HG03520 (cell line): ENCODE results near the gene AFM.

Experiments used
- ATAC-seq: cut with Tn5 transposase; IDR thresholded peaks from one replicate; pipeline ENCODE4 v1.9.1; 2021; ENCODE audit warnings: mild to moderate bottlenecking, moderate library complexity; ENCODE audit not compliant: unreplicated experiment

The AFM gene

DNA sequence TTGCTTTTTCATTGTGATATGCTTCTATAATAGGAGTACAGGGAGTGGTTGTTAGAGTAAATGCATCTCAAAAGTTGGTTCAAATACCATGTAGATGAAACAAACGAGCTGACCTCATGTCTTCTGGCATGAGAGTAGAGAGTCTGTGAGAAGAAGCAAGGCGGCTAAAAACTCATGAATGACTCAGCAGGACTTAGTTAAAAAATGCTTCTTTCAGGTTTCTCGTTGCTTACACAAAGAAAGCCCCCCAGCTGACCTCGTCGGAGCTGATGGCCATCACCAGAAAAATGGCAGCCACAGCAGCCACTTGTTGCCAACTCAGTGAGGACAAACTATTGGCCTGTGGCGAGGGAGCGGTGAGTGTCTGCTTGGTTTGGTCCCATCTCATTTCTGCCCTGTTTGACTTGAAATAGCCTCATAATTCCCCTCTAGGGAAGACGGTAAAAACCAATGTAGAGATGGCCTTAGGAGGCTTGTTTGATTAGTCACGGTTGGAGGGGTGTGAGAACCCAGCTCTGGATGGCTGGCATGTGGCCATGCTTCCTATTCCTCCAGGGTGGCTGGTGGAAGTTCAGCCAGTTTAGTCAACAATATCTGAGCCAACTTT lies 31.0 kb upstream of the AFM start:
- ATAC-seq, result no peak

DNA sequence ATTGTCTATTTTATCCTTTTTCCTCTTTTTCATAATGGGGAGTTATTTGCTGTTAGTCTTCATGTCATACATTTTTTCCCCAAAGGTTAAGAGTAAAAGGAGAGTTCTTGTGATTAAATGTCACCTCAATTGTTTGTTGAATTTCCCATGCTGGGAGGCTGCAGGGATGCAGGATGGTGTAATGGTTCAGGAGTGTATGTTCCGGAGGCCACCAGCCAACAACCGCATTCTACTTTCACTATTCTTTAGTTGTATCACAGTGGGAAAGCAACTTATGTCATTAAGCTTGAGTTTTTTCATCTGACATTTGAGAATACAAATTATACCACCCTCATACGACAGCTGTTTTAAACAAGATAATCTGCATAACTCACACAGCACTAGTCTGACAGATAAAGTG lies 30.1 kb upstream of the AFM start:
- no peak for ATAC-seq

DNA sequence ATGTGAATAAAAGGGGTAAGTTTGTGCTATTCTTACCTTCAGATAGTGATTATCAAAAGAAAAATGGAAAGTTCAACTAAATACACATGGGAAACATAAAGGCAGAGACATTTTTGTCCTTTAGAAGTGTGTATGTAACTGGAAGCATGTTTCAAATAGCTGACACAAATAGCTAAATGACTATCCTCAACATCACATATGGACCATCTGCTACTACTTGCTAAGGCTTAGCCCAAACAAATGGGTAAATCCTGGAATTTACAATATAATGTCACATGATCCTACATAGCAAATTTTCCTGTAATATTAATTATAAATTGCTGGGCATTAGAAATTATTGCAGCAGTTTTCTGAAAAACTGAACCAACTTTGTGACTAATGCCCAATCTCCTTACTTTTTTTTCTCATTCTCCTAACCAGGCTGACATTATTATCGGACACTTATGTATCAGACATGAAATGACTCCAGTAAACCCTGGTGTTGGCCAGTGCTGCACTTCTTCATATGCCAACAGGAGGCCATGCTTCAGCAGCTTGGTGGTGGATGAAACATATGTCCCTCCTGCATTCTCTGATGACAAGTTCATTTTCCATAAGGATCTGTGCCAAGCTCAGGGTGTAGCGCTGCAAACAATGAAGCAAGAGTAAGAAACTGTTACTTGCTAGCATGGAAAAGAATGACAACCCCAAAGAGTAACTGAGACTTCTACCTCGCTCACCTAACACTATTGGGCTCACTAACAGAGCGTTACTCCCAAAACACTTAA lies 29.4 kb upstream of the AFM start:
- no peak for ATAC-seq

- ATAC-seq, result no peak
Observed at GRCh38 chr4:73452953-73453700, 28.4 kb upstream of the AFM start.

DNA sequence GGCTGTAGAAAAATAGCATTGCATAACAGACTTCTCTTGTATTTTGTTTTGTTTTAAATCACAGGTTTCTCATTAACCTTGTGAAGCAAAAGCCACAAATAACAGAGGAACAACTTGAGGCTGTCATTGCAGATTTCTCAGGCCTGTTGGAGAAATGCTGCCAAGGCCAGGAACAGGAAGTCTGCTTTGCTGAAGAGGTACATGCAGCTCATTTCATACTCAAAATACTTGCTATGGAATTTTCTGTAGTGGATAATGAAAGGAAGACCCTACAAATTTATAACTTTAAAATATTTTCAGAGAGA lies 27.9 kb upstream of the AFM start:
- ATAC-seq, result no peak

GRCh38 chr4:73454920-73455319 lies 26.6 kb upstream of the AFM start:
- ATAC-seq, result no peak

GRCh38 chr4:73456177-73457022 lies 25.1 kb upstream of the AFM start:
- no peak for ATAC-seq

- ATAC-seq, result no peak
Observed at GRCh38 chr4:73458184-73459047, 23.1 kb upstream of the AFM start.

- ATAC-seq, result no peak
Observed at GRCh38 chr4:73459048-73459421, 22.5 kb upstream of the AFM start.

GRCh38 chr4:73460913-73461522 lies 20.5 kb upstream of the AFM start:
- no peak for ATAC-seq

DNA sequence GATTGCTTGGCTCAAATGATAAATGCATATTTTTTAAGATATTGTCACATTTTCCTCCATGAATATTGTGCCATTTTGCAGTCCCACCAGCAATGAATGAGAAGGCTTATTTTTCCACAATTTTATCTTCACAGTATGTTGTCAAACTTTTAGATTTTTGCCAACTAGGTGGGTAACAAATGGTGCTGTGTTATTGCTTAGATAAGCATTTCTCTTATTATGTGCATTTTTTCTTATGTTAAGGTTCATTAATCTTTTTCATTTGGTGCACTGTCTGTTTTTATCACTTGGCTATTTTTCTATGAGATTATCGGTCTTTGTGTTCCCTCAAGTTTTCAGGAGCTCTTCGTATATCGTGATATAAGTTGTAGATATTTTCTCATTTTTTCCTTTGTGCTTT lies 13.4 kb upstream of the AFM start:
- ATAC-seq, result no peak

DNA sequence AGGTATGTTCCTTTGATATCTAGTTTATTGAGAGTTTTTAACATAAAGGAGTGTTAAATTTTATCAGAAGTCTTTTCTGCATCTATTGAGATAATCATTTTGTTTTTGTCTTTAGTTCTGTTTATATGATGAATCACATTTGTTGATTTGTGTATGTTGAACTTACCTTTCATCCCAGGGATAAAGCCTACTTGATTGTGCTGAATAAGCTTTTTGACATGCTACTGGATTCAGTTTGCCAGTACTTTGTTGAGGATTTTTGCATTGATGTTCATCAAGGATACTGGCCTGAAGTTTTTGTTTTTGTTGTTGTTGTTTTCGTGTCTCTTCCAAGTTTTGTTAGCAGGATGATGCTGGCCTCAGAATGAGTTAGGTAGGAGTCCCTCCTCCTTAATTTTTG lies 10.8 kb upstream of the AFM start:
- ATAC-seq, result no peak

GRCh38 chr4:73477176-73477575 lies 4.4 kb upstream of the AFM start:
- ATAC-seq, result no peak

DNA sequence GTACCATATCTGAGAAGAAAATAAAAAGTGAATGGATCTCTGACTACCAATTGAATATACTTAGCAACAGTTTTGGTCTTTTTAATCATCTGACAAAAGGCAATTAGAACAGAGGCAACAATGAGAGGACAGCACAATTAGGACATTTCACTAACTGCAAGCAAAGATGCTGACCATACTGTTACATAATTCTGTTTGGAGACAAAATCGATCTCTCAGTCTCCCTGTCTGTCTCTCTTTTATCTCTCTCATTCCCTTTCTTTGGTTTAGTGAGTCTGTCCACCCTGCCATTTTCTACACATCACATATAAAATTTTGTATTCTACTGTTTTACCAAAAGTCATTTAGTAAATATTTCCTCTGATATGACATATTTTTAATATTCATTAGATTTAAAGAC lies 2.2 kb upstream of the AFM start:
- no peak for ATAC-seq

GRCh38 chr4:73485085-73485484 lies 3.5 kb downstream of the AFM start:
- no peak for ATAC-seq

GRCh38 chr4:73485596-73485995 lies 4.1 kb downstream of the AFM start:
- no peak for ATAC-seq

DNA sequence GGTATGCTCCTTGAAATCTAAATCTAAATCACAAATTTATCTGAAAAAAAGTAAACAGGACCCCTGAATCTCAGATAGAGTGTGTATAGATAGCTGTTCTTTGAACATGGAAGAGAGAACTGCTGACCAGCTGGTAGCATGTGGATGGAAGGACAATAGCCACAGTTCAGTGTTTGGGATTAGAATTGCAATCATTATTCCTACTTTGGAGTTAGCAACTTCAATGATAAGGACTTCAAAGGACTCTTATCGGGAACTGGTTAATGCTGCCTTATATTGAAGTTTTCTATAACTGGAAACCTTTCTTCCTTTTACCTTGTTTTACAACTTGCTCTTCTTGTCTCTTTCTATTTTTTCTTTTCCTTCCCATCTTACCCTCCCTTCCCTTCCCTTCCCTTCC lies 5.0 kb downstream of the AFM start:
- ATAC-seq, result no peak

- no peak for ATAC-seq
Observed at GRCh38 chr4:73487233-73487632, 5.7 kb downstream of the AFM start.

GRCh38 chr4:73499996-73500765 lies 18.6 kb downstream of the AFM start:
- no peak for ATAC-seq
